Effector memory CD4-positive, alpha-beta T cell (primary cell): ENCODE measurements around the gene WIPF3.

Experiments
- DNase-seq, 3 donors: peaks; one replicate each; pipeline ENCODE4 v3.0.0-alpha.2; 2020
- H3K27ac ChIP-seq: 2 replicates; pipeline ENCODE4 v1.7.0; 2013; ENCODE audit warnings: mild to moderate bottlenecking, low read length, moderate library complexity; ENCODE audit not compliant: insufficient read depth, poor library complexity, severe bottlenecking
- H3K27me3 ChIP-seq: replicated peaks from 2 replicates; pipeline ENCODE4 v1.7.0; 2013; ENCODE audit warnings: mild to moderate bottlenecking, low read length; ENCODE audit not compliant: insufficient read depth, control insufficient read depth, poor library complexity, severe bottlenecking
- H3K36me3 ChIP-seq: 2 replicates; pipeline ENCODE4 v1.7.0; 2013; ENCODE audit warnings: mild to moderate bottlenecking, low read length, moderate library complexity; ENCODE audit not compliant: control insufficient read depth, insufficient read depth
- H3K4me1 ChIP-seq: 2 replicates; pipeline ENCODE4 v1.7.0; 2013; ENCODE audit warnings: low read length, mild to moderate bottlenecking; ENCODE audit not compliant: control insufficient read depth, insufficient read depth, poor library complexity, severe bottlenecking
- H3K4me3 ChIP-seq: 2 replicates; pipeline ENCODE4 v1.7.0; 2013; ENCODE audit warnings: low read length, low read depth, mild to moderate bottlenecking; ENCODE audit not compliant: insufficient read depth, poor library complexity, severe bottlenecking
- H3K9me3 ChIP-seq: 2 replicates; pipeline ENCODE4 v1.7.0; 2013; ENCODE audit warnings: mild to moderate bottlenecking, low read length, moderate library complexity; ENCODE audit not compliant: control insufficient read depth

Gene WIPF3

DNA sequence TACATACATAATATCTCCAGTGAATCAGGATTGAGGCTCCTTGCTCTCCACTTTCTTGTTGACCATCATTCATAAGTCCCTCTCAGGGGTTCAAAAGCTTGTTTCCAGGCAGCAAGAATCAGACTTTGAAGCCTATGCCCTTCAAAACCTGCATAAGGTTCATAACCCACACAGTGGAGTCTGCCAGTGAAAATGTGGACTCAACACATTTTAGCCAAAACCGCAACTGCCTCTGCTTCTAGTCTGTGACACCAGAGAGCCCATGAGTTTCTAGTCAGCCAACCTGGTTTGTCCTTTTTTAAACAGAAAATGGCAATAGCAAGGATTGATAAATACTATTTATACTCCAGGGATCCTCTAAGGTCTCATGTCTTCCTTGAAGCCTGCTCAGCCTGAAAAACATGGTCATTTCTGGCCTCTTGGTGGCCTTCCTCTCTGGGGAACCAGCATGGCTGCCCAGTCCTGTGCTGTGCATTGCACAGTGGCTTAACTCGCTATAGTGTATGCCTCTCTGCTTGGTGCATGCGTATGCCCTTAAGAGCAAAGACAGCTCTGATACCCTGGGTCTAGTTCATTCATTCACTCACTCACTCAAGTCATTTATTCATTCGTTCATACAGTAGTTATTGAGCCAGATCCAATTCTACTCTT lies 67.5 kb downstream of the WIPF3 start:
- Histone ChIP-seq H3K27me3 (no peaks in the 10 kb centered on the region), H3K4me3 (no peak overlapping the region), H3K4me1 (no peaks in the 10 kb centered on the region), H3K27ac (no peak overlapping the region), H3K9me3 (no peaks in the 10 kb centered on the region), H3K36me3 (no peaks in the 10 kb centered on the region)
- DNase-seq = no peak

DNA sequence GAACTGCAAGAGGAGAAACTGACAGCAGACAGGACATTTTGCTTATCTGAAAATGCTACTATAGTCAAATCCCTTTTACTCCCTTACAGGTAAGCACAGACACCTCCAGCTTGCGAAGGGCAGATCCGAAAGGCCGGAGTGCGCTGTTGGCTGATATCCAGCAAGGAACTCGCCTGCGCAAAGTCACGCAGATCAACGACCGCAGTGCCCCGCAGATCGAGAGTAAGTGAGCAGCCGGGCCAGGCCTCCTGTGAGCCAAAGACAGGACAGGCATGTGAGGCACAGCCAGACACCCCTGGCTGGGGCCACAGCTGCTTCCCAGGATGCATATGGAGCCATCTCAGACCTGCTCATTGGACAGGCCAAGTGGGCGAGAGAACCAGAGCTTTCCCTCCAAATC lies 69.4 kb downstream of the WIPF3 start:
- no peak for DNase-seq
- Histone ChIP-seq H3K27me3 (no peaks in the 10 kb centered on the region), H3K27ac (no peak overlapping the region), H3K4me3 (no peak overlapping the region), H3K9me3 (no peaks in the 10 kb centered on the region), H3K4me1 (no peaks in the 10 kb centered on the region), H3K36me3 (no peaks in the 10 kb centered on the region)

DNA sequence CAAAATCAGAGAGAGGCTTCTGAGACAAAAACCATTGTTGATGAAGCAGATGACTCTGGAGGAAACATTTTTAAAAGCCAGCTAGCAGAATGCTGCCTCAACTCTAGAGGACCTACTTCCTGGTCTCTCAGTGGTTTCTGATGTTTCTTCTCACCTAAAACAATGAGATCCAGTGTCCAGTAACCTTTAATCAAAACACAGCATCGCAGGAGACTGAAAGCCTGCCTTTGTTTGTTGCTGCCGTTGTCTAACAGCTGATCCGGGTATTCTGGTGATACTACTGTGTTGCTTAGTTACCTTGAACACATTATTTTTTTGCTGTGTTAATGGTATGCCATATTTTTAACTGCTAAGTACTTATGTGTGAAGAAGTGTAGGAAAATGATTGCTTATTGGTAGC lies 70.9 kb downstream of the WIPF3 start:
- Histone ChIP-seq H3K4me1 (no peaks in the 10 kb centered on the region), H3K9me3 (no peaks in the 10 kb centered on the region), H3K27ac (no peak overlapping the region), H3K27me3 (no peaks in the 10 kb centered on the region), H3K36me3 (no peaks in the 10 kb centered on the region), H3K4me3 (no peak overlapping the region)
- DNase-seq = no peak

DNA sequence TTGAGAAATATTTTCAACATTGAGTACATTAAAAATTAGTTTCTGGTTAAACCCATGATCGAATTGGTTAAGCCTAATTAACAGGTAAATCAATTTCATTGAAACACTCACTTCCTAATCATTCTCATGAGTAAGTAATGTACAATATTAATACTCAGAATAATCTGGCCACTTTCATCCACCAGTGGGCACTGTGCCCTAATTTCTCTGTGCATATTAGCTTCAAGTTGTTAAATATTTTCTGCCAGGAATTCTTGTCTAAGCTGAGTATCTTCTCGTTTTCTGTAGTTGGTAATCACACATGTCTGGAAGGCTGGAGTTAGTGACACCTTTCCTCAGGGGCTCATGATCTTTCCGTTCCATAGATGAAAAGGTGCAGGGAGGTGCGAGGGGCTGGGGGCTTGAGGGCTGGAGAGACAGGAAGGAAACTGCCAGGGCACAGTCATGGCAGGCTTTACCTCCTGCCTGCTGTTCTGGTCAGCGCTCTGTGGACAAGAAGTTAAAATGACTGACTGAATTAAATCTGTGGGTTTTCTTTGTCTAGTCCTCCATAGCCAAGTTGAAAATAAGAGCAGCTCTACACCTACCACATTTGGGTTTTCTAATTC lies 71.9 kb downstream of the WIPF3 start:
- H3K4me3 ChIP-seq = no peak overlapping the region
- DNase-seq = peak in 1 of 3 donors; percentile 17
- no peaks in the 10 kb centered on the region for H3K4me1 ChIP-seq
- H3K27ac ChIP-seq = no peak overlapping the region
- H3K9me3 ChIP-seq = no peaks in the 10 kb centered on the region
- no peaks in the 10 kb centered on the region for H3K36me3 ChIP-seq
- no peaks in the 10 kb centered on the region for H3K27me3 ChIP-seq

GRCh38 chr7:29879609-29880008 lies 73.3 kb downstream of the WIPF3 start:
- H3K4me1 ChIP-seq = no peaks in the 10 kb centered on the region
- DNase-seq = no peak
- H3K36me3 ChIP-seq = no peaks in the 10 kb centered on the region
- H3K4me3 ChIP-seq = no peak overlapping the region
- no peaks in the 10 kb centered on the region for H3K27me3 ChIP-seq
- no peaks in the 10 kb centered on the region for H3K9me3 ChIP-seq
- no peak overlapping the region for H3K27ac ChIP-seq

GRCh38 chr7:29881724-29882123 lies 75.4 kb downstream of the WIPF3 start:
- H3K36me3 ChIP-seq = no peaks in the 10 kb centered on the region
- no peak for DNase-seq
- no peaks in the 10 kb centered on the region for H3K4me1 ChIP-seq
- H3K4me3 ChIP-seq = no peak overlapping the region
- no peaks in the 10 kb centered on the region for H3K9me3 ChIP-seq
- no peaks in the 10 kb centered on the region for H3K27me3 ChIP-seq
- no peak overlapping the region for H3K27ac ChIP-seq

DNA sequence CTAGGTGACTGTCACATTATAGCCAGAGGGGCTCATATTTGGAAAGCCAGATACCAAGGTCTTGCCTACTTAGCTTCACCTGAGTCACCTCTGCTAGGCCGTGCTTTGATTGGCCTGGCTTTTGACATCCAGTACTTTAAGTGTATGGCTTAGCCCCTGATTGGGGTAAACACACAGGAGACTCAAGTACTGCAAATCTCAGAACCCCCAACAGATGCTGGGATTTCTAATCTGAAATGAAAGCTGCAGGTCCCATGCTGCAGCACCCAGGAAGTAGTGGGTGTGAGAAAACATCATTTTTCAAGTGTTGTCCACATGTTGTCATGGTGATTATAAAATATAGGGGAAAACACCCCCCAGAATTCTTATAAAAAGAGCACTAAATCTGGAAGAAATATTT lies 76.2 kb downstream of the WIPF3 start:
- H3K36me3 ChIP-seq = no peaks in the 10 kb centered on the region
- H3K27me3 ChIP-seq = no peaks in the 10 kb centered on the region
- H3K4me3 ChIP-seq = no peak overlapping the region
- no peaks in the 10 kb centered on the region for H3K4me1 ChIP-seq
- no peaks in the 10 kb centered on the region for H3K9me3 ChIP-seq
- H3K27ac ChIP-seq = no peak overlapping the region
- DNase-seq = no peak

DNA sequence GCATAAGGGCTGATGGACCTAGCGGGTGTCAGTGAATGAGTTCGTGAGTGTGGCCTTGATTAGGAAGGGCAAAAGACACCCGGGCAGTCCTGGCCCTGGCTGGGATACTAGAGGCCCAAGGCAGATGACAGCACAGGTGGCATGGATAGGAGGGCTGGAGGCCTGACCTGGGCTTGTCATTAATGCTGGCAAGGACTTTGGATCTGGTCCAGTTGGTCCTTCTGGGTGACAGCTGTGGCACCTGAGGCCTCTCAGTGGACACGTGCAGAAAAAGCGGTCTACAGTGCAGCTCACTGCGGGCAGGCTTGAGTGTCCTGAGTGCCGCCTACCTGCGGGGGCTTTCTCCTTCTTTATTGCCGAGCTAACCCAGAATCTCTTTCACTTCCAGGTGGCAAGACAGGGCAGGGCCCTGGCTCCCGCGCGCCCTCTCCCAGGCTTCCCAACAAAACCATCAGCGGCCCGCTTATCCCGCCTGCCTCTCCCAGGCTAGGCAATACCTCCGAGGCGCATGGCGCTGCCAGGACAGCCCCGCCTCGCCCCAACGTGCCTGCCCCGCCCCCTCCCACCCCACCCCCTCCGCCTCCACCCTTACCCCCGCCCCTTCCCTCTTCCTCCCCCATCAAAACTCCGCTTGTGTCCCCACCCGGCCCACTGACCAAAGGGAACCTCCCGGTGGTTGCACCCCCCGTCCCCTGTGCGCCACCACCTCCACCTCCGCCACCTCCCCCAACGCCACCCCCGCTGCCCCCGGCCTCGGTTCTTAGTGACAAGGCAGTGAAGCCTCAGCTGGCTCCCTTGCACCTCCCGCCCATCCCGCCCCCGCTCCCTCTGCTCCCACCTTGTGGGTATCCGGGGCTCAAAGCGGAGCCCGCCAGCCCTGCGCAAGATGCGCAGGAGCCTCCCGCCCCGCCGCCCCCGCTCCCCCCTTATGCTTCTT lies 77.4 kb downstream of the WIPF3 start:
- DNase-seq = no peak
- Histone ChIP-seq H3K27ac (no peak overlapping the region), H3K4me1 (no peaks in the 10 kb centered on the region), H3K27me3 (no peaks in the 10 kb centered on the region), H3K4me3 (no peak overlapping the region), H3K9me3 (no peaks in the 10 kb centered on the region), H3K36me3 (no peaks in the 10 kb centered on the region)

DNA sequence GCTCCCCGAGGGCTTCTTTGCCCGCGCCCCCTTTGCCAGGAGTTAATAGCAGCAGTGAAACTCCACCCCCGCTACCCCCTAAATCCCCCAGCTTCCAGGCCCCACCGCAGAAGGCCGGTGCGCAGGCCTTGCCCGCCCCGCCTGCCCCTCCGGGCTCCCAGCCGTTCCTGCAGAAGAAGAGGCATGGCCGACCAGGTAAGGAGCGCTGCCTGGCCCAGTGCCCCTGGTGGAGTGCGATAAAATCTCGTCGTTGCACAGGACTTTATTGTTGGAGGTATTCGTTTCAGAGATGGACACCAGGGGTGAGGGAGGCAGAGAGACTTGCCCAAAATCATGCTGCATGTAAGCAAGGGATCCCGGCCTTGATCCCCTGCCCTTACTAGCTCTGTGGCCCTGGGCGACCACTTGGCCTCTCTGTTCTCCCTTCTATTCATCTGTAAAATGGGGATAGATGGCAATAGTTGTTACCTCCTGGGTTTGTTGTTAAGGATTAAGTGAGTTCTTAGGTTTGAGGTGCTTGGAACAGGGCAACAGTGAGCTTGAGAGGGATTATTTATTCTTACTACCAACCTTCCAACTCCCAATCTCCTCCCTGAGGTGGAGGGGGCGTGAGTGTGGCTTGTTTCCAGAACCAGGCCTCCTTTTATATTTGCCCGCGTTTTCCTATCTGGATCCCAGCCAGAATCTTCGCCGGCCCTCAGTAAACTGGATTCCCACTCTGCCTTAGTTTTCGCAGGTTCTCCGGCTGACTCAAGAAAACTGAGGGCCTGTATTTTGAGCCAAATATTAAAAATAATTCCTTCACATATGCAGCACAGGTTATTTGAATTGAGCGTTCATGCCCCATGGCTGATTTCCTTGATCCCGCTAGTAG lies 78.3 kb downstream of the WIPF3 start:
- Histone ChIP-seq H3K4me3 (no peak overlapping the region), H3K4me1 (no peaks in the 10 kb centered on the region), H3K27ac (no peak overlapping the region), H3K9me3 (no peaks in the 10 kb centered on the region), H3K27me3 (no peaks in the 10 kb centered on the region), H3K36me3 (no peaks in the 10 kb centered on the region)
- DNase-seq = no peak
